Spleen (tissue), 11 donors: ENCODE measurements around the gene CHID1. TPM values are rescaled to one million over a fixed set of nuclear protein-coding genes. Genes with fewer than 3 reads are reported as not detected.

Experiments used
- DNase-seq: peaks from one replicate; pipeline ENCODE4 v3.0.0-alpha.2; 2020
- H3K27ac ChIP-seq, 8 donors: fragments of 200-600 bp; sonication (generic) in 7 of 8; 1 replicate in 4 of 8; 2 replicates in 4 of 8; pipeline versions ENCODE4 v1.5.0 to v1.8.0; 2016 to 2021; ENCODE audit warnings: inconsistent platforms in 4 of 8, mild to moderate bottlenecking in 4 of 8, moderate library complexity in 1 of 8
- H3K27me3 ChIP-seq, 7 donors: fragments of 200-600 bp; sonication (generic) in 6 of 7; replicated peaks in 1 of 7; 1 replicate in 4 of 7; 2 replicates in 3 of 7; pipeline versions ENCODE4 v1.5.0 to v1.8.0; 2016 to 2021; ENCODE audit warnings: inconsistent platforms in 3 of 7, mild to moderate bottlenecking in 1 of 7
- H3K36me3 ChIP-seq, 6 donors: fragments of 200-600 bp; sonication (generic) in 5 of 6; 1 replicate in 4 of 6; 2 replicates in 2 of 6; pipeline versions ENCODE4 v1.5.0 to v1.8.0; 2016 to 2021; ENCODE audit warnings: inconsistent platforms in 2 of 6
- H3K4me1 ChIP-seq, 6 donors: fragments of 200-600 bp; sonication (generic) in 5 of 6; 1 replicate in 3 of 6; 2 replicates in 3 of 6; pipeline versions ENCODE4 v1.5.0 to v1.8.0; 2016 to 2021; ENCODE audit warnings: inconsistent platforms in 3 of 6
- H3K4me3 ChIP-seq, 8 donors: fragments of 200-600 bp; sonication (generic) in 7 of 8; 1 replicate in 4 of 8; 2 replicates in 4 of 8; pipeline versions ENCODE4 v1.5.0 to v1.8.0; 2016 to 2021; ENCODE audit warnings: inconsistent platforms in 4 of 8, mild to moderate bottlenecking in 4 of 8, moderate library complexity in 2 of 8
- H3K9me3 ChIP-seq, 8 donors: fragments of 200-600 bp; sonication (generic) in 7 of 8; 1 replicate in 4 of 8; 2 replicates in 4 of 8; pipeline versions ENCODE4 v1.5.0 to v1.8.0; 2016 to 2021; ENCODE audit warnings: inconsistent platforms in 4 of 8
- CTCF ChIP-seq, 11 experiments: fragments of 200-600 bp in 7 of 11; fragments of 450-650 bp in 4 of 11; sonication (generic) in 4 of 11; IDR thresholded peaks in 8 of 11; conservative IDR thresholded peaks in 3 of 11; 1 replicate in 7 of 11; 2 replicates in 4 of 11; pipeline versions ENCODE4 v1.4.0 to v1.8.0; 2016 to 2021; ENCODE audit warnings: antibody characterized with exemption in 11 of 11, inconsistent platforms in 4 of 11, mild to moderate bottlenecking in 1 of 11
- POLR2A ChIP-seq, 3 donors: fragments of 450-650 bp; IDR thresholded peaks; one replicate each; pipeline ENCODE4 v1.5.1; 2017; ENCODE audit warnings: antibody characterized with exemption in 3 of 3, mild to moderate bottlenecking in 1 of 3
- POLR2AphosphoS5 ChIP-seq, 3 donors: sonication (generic); formaldehyde crosslinking; IDR thresholded peaks; one replicate each; pipeline ENCODE4 v1.5.1; 2017; ENCODE audit warnings: antibody characterized with exemption in 3 of 3
- WGBS, 5 donors: extraction: QIAGEN DNeasy Blood & Tissue Kit in 3 of 5; methylation state at CpG; one replicate each; pipeline versions ENCODE4 v1.1.5 to v1.1.7; 2013 to 2018; 5-methylcytosine and 5-hydroxymethylcytosine counted together
- intact Hi-C: fragments of 100-400 bp; cut with DNase I; formaldehyde crosslinking; loops from one replicate; pipeline ENCODE4 v1.15.0; 2023; ENCODE audit warnings: low total_unique reads
- polyA plus RNA-seq, 3 donors: library from polyadenylated mRNA; stranded (reverse); fragments of 200-250 nt; gene quantifications; one replicate each; pipeline ENCODE4 v1.2.1, GENCODE V29; 2013
- total RNA-seq, 7 donors: library from RNA; depleted of rRNA in 3 of 7; stranded (reverse); fragments of >200 nt in 3 of 7; fragmentation: NEBNext Ultra II Directional in 4 of 7; extraction: Animal tissue kit (Norgen Biotek cat#: 25700) in 4 of 7; gene quantifications; one replicate each; pipeline versions ENCODE4 v1.1.0 to v1.2.1, GENCODE V29; 2016 to 2021
- donor health status: healthy with polysubstance abuse.
- donor health status: DM: no; HTN: no; CAD: no; lungs with moderate emphysema.
- donor health status: DM: no; HTN: no; CAD: no.
- donor health status: Bipolar disorder and iron deficiency.
- donor health status: healthy.
- donor health status: DM: no; HTN: no; CAD: no.
- donor health status: DM: yes; HTN: yes; CAD: no.

The CHID1 gene
- total and polyA plus RNA-seq, 10 donors: 37.2 to 218 (median 117) TPM

GRCh38 chr11:914747-915501, 4.3 kb upstream of the CHID1 start:
- no peaks in the 10 kb centered on the region for H3K27me3 ChIP-seq
- peak overlapping the region in 3 of 8 donors; percentile 18 to 98 (median 92) for H3K4me3 ChIP-seq
- WGBS, 5 donors: 38 to 87% (median 71%) methylated on average over 17 to 21 of the region's 21 CpGs
- no peaks in the 10 kb centered on the region for H3K9me3 ChIP-seq
- H3K27ac ChIP-seq: peak overlapping the region; percentile 63 to 97 (median 93)
- peaks cover 4 to 60% (median 17%) of the 10 kb centered on the region in 6 donors for H3K4me1 ChIP-seq
- peak; percentile 92 for DNase-seq
- TF ChIP-seq CTCF (IDR thresholded peaks at IDR 0.05 in 8 of 11, conservative IDR thresholded peaks at IDR 0.05 in 3 of 11) (no peak), POLR2AphosphoS5 (IDR thresholded peaks at IDR 0.05) (peak; percentile 91 to 95 (median 94)), POLR2A (IDR thresholded peaks at IDR 0.05) (peak in 1 of 3 donors; percentile 44)
- no peaks in the 10 kb centered on the region for H3K36me3 ChIP-seq
- intact Hi-C loops: no loop called here

GRCh38 chr11:914204-914603, 3.6 kb upstream of the CHID1 start:
- WGBS, 5 donors: 71 to 81% (median 74%) methylated on average over 5 of the region's 5 CpGs
- H3K36me3 ChIP-seq: peaks cover 0 to 3% (median 0%) of the 10 kb centered on the region in 6 donors

DNA sequence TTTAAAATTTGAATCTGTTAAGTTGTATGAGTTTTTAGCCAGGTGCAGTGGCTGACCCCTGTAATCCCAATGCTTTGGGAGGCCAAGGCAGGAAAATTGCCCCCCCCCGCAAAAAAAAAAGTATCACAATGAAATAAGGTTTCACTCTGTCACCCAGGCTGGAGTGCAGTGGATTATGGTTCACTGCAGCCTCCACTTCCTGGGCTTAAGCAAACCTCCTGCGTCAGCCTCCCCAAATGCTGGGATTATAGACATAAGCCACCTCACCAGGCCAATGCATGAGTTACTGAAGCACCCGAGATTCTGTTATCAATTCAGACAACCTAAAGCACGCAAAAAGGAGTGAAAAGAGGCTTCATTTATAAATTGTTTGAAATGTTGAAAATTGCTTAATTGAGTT, 2.4 kb upstream of the CHID1 start:
- H3K4me3 ChIP-seq: peak overlapping the region in 2 of 8 donors; percentile 92 to 98
- no peaks in the 10 kb centered on the region for H3K9me3 ChIP-seq
- peaks cover 5 to 74% (median 31%) of the 10 kb centered on the region in 6 donors for H3K4me1 ChIP-seq
- H3K27me3 ChIP-seq: no peaks in the 10 kb centered on the region
- peak overlapping the region; percentile 63 to 97 (median 93) for H3K27ac ChIP-seq
- DNase-seq: no peak
- TF ChIP-seq POLR2AphosphoS5 (IDR thresholded peaks at IDR 0.05) (no peak), POLR2A (IDR thresholded peaks at IDR 0.05) (no peak), CTCF (IDR thresholded peaks at IDR 0.05 in 8 of 11, conservative IDR thresholded peaks at IDR 0.05 in 3 of 11) (no peak)
- intact Hi-C loops: no loop called here
- H3K36me3 ChIP-seq: peaks cover 0 to 12% (median 0%) of the 10 kb centered on the region in 6 donors
- 79 to 94% (median 87%) methylated on average over 4 of the region's 4 CpGs for WGBS, 5 donors

More at GRCh38 chr11:914204-914603, 3.6 kb upstream of the CHID1 start:
- intact Hi-C loops: no loop called here
- peak; percentile 77 for DNase-seq
- H3K27me3 ChIP-seq: no peaks in the 10 kb centered on the region
- peak overlapping the region in 3 of 8 donors; percentile 18 to 98 (median 92) for H3K4me3 ChIP-seq
- peaks cover 6 to 65% (median 23%) of the 10 kb centered on the region in 6 donors for H3K4me1 ChIP-seq
- peak overlapping the region; percentile 63 to 97 (median 93) for H3K27ac ChIP-seq
- TF ChIP-seq POLR2A (IDR thresholded peaks at IDR 0.05) (no peak), POLR2AphosphoS5 (IDR thresholded peaks at IDR 0.05) (no peak)
- H3K9me3 ChIP-seq: no peaks in the 10 kb centered on the region

GRCh38 chr11:912266-912665, 1.7 kb upstream of the CHID1 start:
- Histone ChIP-seq H3K4me3 (peak overlapping the region in 5 of 8 donors; percentile 78 to 98 (median 87)), H3K36me3 (peaks cover 0 to 20% (median 0%) of the 10 kb centered on the region in 6 donors), H3K27ac (peak overlapping the region; percentile 88 to 97 (median 93)), H3K4me1 (peaks cover 5 to 82% (median 38%) of the 10 kb centered on the region in 6 donors), H3K27me3 (no peaks in the 10 kb centered on the region), H3K9me3 (no peaks in the 10 kb centered on the region)
- TF ChIP-seq CTCF (IDR thresholded peaks at IDR 0.05 in 8 of 11, conservative IDR thresholded peaks at IDR 0.05 in 3 of 11) (no peak), POLR2A (IDR thresholded peaks at IDR 0.05) (no peak), POLR2AphosphoS5 (IDR thresholded peaks at IDR 0.05) (no peak)
- intact Hi-C loops: no loop called here
- WGBS, 5 donors: 85 to 95% (median 90%) methylated on average over 13 to 14 of the region's 14 CpGs
- DNase-seq: no peak
